GM23248 (cell line): ENCODE data around the gene LHX3.

ENCODE experiments used
- EZH2 ChIP-seq: fragments of 200-600 bp; sonication (generic); IDR thresholded peaks from 2 replicates; pipeline ENCODE4 v1.6.1; 2018; ENCODE audit warnings: antibody characterized with exemption, mild to moderate bottlenecking; ENCODE audit not compliant: insufficient read depth, poor library complexity, severe bottlenecking
- EZH2phosphoT487 ChIP-seq: fragments of 200-600 bp; sonication (generic); IDR thresholded peaks from 2 replicates; pipeline ENCODE4 v1.6.1; 2018; ENCODE audit warnings: antibody characterized with exemption, moderate library complexity, mild to moderate bottlenecking, low read depth; ENCODE audit not compliant: insufficient read depth

- TF ChIP-seq EZH2, result no peak
- TF ChIP-seq EZH2phosphoT487, result no peak
Observed at GRCh38 chr9:136180586-136180985, 24.3 kb downstream of the LHX3 start.
